ENCODE results near the gene NPTN.

NPTN gene

GRCh38 chr15:73567020-73567419 is 66.2 kb downstream of the NPTN start:
- Histone ChIP-seq H3K4me3 (ENCODE audit: low read depth, low read length) (no peak overlapping the region), H3K27me3 (ENCODE audit: insufficient read depth, low read depth, severe bottlenecking) (no peaks in the 10 kb centered on the region), H3K27ac (no peak overlapping the region), H3K36me3 (peaks cover 52% of the 10 kb centered on the region), H3K9me3 (ENCODE audit: severe bottlenecking) (no peaks in the 10 kb centered on the region)
- DNase-seq, result no peak
- TF ChIP-seq, protein P1, sequence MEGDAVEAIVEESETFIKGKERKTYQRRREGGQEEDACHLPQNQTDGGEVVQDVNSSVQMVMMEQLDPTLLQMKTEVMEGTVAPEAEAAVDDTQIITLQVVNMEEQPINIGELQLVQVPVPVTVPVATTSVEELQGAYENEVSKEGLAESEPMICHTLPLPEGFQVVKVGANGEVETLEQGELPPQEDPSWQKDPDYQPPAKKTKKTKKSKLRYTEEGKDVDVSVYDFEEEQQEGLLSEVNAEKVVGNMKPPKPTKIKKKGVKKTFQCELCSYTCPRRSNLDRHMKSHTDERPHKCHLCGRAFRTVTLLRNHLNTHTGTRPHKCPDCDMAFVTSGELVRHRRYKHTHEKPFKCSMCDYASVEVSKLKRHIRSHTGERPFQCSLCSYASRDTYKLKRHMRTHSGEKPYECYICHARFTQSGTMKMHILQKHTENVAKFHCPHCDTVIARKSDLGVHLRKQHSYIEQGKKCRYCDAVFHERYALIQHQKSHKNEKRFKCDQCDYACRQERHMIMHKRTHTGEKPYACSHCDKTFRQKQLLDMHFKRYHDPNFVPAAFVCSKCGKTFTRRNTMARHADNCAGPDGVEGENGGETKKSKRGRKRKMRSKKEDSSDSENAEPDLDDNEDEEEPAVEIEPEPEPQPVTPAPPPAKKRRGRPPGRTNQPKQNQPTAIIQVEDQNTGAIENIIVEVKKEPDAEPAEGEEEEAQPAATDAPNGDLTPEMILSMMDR (IDR thresholded peaks at IDR 0.05; ENCODE audit: low read depth, low read length), result no peak

GRCh38 chr15:73564255-73564654 is 68.9 kb downstream of the NPTN start:
- Histone ChIP-seq H3K27ac (no peak overlapping the region), H3K27me3 (ENCODE audit: insufficient read depth, low read depth, severe bottlenecking) (no peaks in the 10 kb centered on the region), H3K9me3 (ENCODE audit: severe bottlenecking) (no peaks in the 10 kb centered on the region), H3K36me3 (peaks cover 30% of the 10 kb centered on the region), H3K4me3 (ENCODE audit: low read depth, low read length) (no peak overlapping the region)
- TF ChIP-seq, protein P1 (IDR thresholded peaks at IDR 0.05; ENCODE audit: low read depth, low read length), result peak; percentile 15; the same call in 1 of the 2 replicates
- peak; percentile 15 for DNase-seq

DNA sequence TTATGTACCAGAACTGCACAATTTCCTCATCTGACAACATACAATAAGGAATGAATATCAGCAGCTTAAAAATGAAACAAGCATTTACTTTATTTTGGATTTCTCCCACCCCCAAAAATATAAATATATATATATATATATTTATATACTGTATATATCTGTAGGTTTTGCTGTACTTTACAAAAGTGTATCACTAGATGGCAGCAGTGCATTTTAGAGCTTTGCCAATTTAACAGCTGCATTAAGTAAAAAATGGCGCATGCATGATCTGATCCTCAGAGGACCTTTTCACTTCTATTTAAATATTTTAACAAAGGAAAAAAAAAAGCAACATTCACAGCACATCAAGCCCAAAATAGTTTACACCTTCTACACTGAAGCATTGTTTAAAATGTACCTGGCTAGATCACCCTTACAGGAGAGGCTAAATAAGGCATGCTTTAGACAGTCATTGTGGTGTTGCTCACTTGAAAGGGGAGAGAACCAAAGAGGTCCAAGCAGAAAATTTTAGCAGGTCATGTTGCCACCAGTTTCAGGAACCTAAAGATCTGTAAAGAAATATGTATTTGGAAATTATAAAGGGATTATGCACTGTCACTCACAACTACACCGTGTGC is 72.6 kb downstream of the NPTN start:
- TF ChIP-seq, protein P1 (IDR thresholded peaks at IDR 0.05; ENCODE audit: low read depth, low read length), result peak; percentile 26; the same call in 1 of the 2 replicates
- H3K27ac ChIP-seq, result no peak overlapping the region
- peak; percentile 16 for DNase-seq
- no peak overlapping the region for H3K4me3 ChIP-seq (ENCODE audit: low read depth, low read length)
- no peaks in the 10 kb centered on the region for H3K27me3 ChIP-seq (ENCODE audit: insufficient read depth, low read depth, severe bottlenecking)
- no peaks in the 10 kb centered on the region for H3K9me3 ChIP-seq (ENCODE audit: severe bottlenecking)
- peaks cover 19% of the 10 kb centered on the region for H3K36me3 ChIP-seq

GRCh38 chr15:73558529-73558928 is 74.7 kb downstream of the NPTN start:
- TF ChIP-seq, protein P1 (IDR thresholded peaks at IDR 0.05; ENCODE audit: low read depth, low read length), result no peak
- peaks cover 14% of the 10 kb centered on the region for H3K36me3 ChIP-seq
- H3K27ac ChIP-seq, result no peak overlapping the region

DNA sequence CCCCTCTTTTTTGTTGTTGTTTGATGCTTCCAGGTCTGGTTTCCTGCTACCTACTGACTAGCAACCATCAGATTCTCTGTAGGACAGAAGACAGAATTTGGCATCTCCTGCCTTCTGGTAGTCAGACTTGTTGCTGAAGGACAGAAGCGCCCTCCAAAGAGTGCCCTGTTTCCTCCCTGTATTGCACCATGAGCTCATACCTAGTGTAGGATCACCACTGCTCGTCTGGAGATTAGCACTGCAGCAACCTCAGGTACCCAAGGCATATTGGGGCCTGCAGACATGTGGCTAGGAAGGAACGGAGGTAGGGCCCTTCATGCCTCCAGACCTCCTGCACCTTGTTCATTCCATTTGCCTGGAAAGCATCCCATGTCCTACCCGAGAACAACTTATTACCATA is 78.1 kb downstream of the NPTN start:
- DNase-seq, result no peak

More at GRCh38 chr15:73558529-73558928, 74.7 kb downstream of the NPTN start:
- no peak for DNase-seq
- H3K4me3 ChIP-seq (ENCODE audit: low read depth, low read length), result no peak overlapping the region
- H3K9me3 ChIP-seq (ENCODE audit: severe bottlenecking), result no peaks in the 10 kb centered on the region
- H3K27me3 ChIP-seq (ENCODE audit: insufficient read depth, low read depth, severe bottlenecking), result no peaks in the 10 kb centered on the region

More for the DNA sequence above, 78.1 kb downstream of the NPTN start:
- TF ChIP-seq, protein P1 (IDR thresholded peaks at IDR 0.05; ENCODE audit: low read depth, low read length), result no peak
- H3K36me3 ChIP-seq, result peaks cover 7% of the 10 kb centered on the region
- H3K27ac ChIP-seq, result no peak overlapping the region
- H3K9me3 ChIP-seq (ENCODE audit: severe bottlenecking), result no peaks in the 10 kb centered on the region
- no peak overlapping the region for H3K4me3 ChIP-seq (ENCODE audit: low read depth, low read length)
- H3K27me3 ChIP-seq (ENCODE audit: insufficient read depth, low read depth, severe bottlenecking), result no peaks in the 10 kb centered on the region
